ENCODE data around the gene MACROD2. TPM values are rescaled to one million over a fixed set of nuclear protein-coding genes. Genes with fewer than 3 reads are reported as not detected.

MACROD2 gene
- total RNA-seq, 1 donor from 2014 or later, result 2.5 TPM

- no peaks in the 10 kb centered on the region for H3K36me3 Mint-ChIP-seq (ENCODE audit: unreplicated experiment)
- TF ChIP-seq CTCF (IDR thresholded peaks at IDR 0.05), result no peak
- DNase-seq (ENCODE audit: extremely low spot score, unreplicated experiment), result no peak
- no peak overlapping the region for H3K27ac Mint-ChIP-seq (ENCODE audit: unreplicated experiment)
- no peaks in the 10 kb centered on the region for H3K27me3 Mint-ChIP-seq (ENCODE audit: unreplicated experiment)
- no peak overlapping the region for H3K4me3 Mint-ChIP-seq (ENCODE audit: unreplicated experiment)
- peaks cover 9% of the 10 kb centered on the region for H3K9me3 Mint-ChIP-seq (ENCODE audit: unreplicated experiment)
- no peaks in the 10 kb centered on the region for H3K4me1 Mint-ChIP-seq (ENCODE audit: unreplicated experiment)
Observed at GRCh38 chr20:14882157-14882556, 886.8 kb downstream of the MACROD2 start.

GRCh38 chr20:14882846-14883245 lies 887.5 kb downstream of the MACROD2 start:
- Mint-ChIP-seq H3K27ac (ENCODE audit: unreplicated experiment) (no peak overlapping the region), H3K9me3 (ENCODE audit: unreplicated experiment) (peaks cover 9% of the 10 kb centered on the region), H3K27me3 (ENCODE audit: unreplicated experiment) (no peaks in the 10 kb centered on the region), H3K4me3 (ENCODE audit: unreplicated experiment) (no peak overlapping the region), H3K36me3 (ENCODE audit: unreplicated experiment) (no peaks in the 10 kb centered on the region), H3K4me1 (ENCODE audit: unreplicated experiment) (no peaks in the 10 kb centered on the region)
- TF ChIP-seq CTCF (IDR thresholded peaks at IDR 0.05), result no peak
- DNase-seq (ENCODE audit: extremely low spot score, unreplicated experiment), result no peak

- no peaks in the 10 kb centered on the region for H3K36me3 Mint-ChIP-seq (ENCODE audit: unreplicated experiment)
- peaks cover 9% of the 10 kb centered on the region for H3K9me3 Mint-ChIP-seq (ENCODE audit: unreplicated experiment)
- H3K4me3 Mint-ChIP-seq (ENCODE audit: unreplicated experiment), result no peak overlapping the region
- TF ChIP-seq CTCF (IDR thresholded peaks at IDR 0.05), result no peak
- no peak for DNase-seq (ENCODE audit: extremely low spot score, unreplicated experiment)
- H3K27me3 Mint-ChIP-seq (ENCODE audit: unreplicated experiment), result no peaks in the 10 kb centered on the region
- no peak overlapping the region for H3K27ac Mint-ChIP-seq (ENCODE audit: unreplicated experiment)
- H3K4me1 Mint-ChIP-seq (ENCODE audit: unreplicated experiment), result no peaks in the 10 kb centered on the region
Observed at GRCh38 chr20:14883324-14883723, 888.0 kb downstream of the MACROD2 start.

DNA sequence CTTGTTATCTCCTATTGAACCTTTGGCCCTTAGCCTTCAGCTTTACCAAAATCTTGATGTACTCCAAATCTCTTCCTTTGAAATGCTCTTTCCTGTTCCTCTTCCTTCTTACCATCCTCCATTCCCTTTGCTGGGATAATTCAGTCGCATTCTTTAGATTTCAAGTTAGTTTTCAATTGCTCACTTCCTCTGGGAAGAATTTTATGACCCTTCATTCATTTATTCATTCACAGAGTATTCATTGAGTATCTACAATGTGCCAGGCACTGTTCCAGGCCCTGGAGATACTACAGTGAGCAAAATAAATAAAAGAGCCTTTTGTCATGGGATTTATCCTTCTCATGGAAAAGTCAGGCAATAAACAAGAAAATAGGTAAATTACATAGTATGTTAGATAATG lies 890.3 kb downstream of the MACROD2 start:
- TF ChIP-seq CTCF (IDR thresholded peaks at IDR 0.05), result no peak
- H3K27me3 Mint-ChIP-seq (ENCODE audit: unreplicated experiment), result no peaks in the 10 kb centered on the region
- peaks cover 14% of the 10 kb centered on the region for H3K9me3 Mint-ChIP-seq (ENCODE audit: unreplicated experiment)
- no peak for DNase-seq (ENCODE audit: extremely low spot score, unreplicated experiment)
- no peak overlapping the region for H3K4me3 Mint-ChIP-seq (ENCODE audit: unreplicated experiment)
- no peaks in the 10 kb centered on the region for H3K36me3 Mint-ChIP-seq (ENCODE audit: unreplicated experiment)
- no peak overlapping the region for H3K27ac Mint-ChIP-seq (ENCODE audit: unreplicated experiment)
- H3K4me1 Mint-ChIP-seq (ENCODE audit: unreplicated experiment), result no peaks in the 10 kb centered on the region

- Mint-ChIP-seq H3K36me3 (ENCODE audit: unreplicated experiment) (no peaks in the 10 kb centered on the region), H3K4me3 (ENCODE audit: unreplicated experiment) (no peak overlapping the region), H3K9me3 (ENCODE audit: unreplicated experiment) (peaks cover 13% of the 10 kb centered on the region), H3K27me3 (ENCODE audit: unreplicated experiment) (no peaks in the 10 kb centered on the region), H3K4me1 (ENCODE audit: unreplicated experiment) (no peaks in the 10 kb centered on the region), H3K27ac (ENCODE audit: unreplicated experiment) (no peak overlapping the region)
- TF ChIP-seq CTCF (IDR thresholded peaks at IDR 0.05), result no peak
- no peak for DNase-seq (ENCODE audit: extremely low spot score, unreplicated experiment)
Observed at GRCh38 chr20:14888134-14888533, 892.8 kb downstream of the MACROD2 start.

All from osteocyte (in vitro differentiated cells).